ENCODE measurements around the gene KLF15. TPM values are rescaled to one million over a fixed set of nuclear protein-coding genes. Genes with fewer than 3 reads are reported as not detected.

Gene KLF15
- total RNA-seq, 1 donor from 2014 or later = 5.7 TPM

DNA sequence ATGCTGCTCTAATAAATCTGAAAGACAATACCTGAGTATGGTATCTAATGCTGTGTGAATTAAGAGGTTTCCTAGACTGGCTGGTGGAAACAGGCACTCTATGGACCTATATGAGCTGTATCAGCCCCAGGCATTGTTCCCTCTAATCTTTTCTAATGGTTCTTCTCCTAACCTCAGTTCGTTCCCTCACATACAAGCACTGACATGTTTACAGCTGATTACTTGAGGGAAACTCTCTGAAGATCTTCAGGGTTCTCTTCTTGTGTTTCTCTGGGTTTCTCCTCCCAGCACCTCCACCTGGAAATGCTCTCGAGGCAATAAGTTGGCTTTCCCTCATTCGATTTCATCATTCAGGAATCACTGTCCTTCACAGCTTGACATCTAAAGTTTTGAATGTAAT, 52.9 kb downstream of the KLF15 start:
- H3K4me3 Mint-ChIP-seq (ENCODE audit: unreplicated experiment) = no peak overlapping the region
- H3K27ac Mint-ChIP-seq (ENCODE audit: unreplicated experiment) = no peak overlapping the region
- H3K27me3 Mint-ChIP-seq (ENCODE audit: unreplicated experiment) = no peaks in the 10 kb centered on the region
- H3K4me1 Mint-ChIP-seq (ENCODE audit: unreplicated experiment) = no peaks in the 10 kb centered on the region
- H3K36me3 Mint-ChIP-seq (ENCODE audit: unreplicated experiment) = no peaks in the 10 kb centered on the region
- no peak for DNase-seq (ENCODE audit: extremely low spot score, unreplicated experiment)
- TF ChIP-seq CTCF (IDR thresholded peaks at IDR 0.05) = no peak
- peaks cover 21% of the 10 kb centered on the region for H3K9me3 Mint-ChIP-seq (ENCODE audit: unreplicated experiment)

DNA sequence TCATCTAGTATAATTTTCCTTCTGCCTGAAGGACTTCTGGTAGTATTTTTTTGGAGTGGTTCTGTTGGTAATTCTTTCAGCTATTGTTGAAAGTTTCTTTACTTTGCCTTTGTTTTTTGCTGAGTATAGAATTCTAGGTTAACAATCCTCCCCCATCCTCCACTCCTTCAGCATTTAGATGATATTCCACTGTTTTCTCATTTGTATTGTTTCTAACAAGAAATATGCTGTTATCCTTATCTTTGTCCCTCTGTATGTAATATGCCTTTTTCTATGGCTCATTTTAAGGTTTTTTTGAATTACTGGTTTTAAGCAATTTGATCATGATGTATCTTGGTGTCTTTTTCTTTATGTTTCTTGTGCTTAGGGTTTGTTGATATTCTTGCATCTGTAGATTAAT, 53.9 kb downstream of the KLF15 start:
- no peaks in the 10 kb centered on the region for H3K36me3 Mint-ChIP-seq (ENCODE audit: unreplicated experiment)
- no peaks in the 10 kb centered on the region for H3K4me1 Mint-ChIP-seq (ENCODE audit: unreplicated experiment)
- no peak overlapping the region for H3K27ac Mint-ChIP-seq (ENCODE audit: unreplicated experiment)
- H3K9me3 Mint-ChIP-seq (ENCODE audit: unreplicated experiment) = peaks cover 30% of the 10 kb centered on the region
- H3K27me3 Mint-ChIP-seq (ENCODE audit: unreplicated experiment) = no peaks in the 10 kb centered on the region
- no peak overlapping the region for H3K4me3 Mint-ChIP-seq (ENCODE audit: unreplicated experiment)
- DNase-seq (ENCODE audit: extremely low spot score, unreplicated experiment) = no peak
- TF ChIP-seq CTCF (IDR thresholded peaks at IDR 0.05) = no peak

DNA sequence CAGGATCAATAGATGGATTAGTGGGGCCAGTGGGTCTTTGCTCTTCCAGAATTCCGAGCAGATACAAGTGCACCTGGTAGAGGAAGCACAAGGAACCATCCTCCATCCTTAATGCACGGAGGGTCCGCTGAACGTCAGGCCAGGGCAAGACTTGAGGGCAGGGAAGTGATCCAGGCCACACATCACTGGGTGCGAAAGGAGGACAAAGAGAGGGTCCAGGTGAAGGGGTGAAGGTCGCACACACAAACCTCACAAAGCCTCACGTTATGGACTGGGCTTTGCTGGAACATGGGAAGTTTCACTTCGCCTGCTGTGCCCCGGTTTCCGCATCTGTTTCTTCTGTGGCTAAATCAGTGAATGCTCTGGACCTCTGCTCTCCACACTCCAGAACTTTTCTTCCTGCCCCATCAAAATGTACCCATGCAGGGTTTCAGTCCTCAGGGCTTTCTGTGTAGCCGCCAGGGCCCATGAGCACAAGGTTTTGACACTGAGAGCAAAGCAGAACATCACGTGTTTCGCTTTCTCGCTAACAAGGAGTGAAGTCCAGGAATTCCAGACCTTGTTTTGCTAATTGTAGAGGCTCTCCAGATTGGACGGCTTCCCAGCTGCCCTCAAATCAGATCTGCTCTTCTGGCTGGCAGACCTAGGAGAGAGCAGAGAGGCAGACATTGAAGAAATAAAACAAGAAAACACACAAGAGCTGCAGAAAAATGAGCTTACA, 56.3 kb downstream of the KLF15 start:
- Mint-ChIP-seq H3K9me3 (ENCODE audit: unreplicated experiment) (peaks cover 30% of the 10 kb centered on the region), H3K4me1 (ENCODE audit: unreplicated experiment) (no peaks in the 10 kb centered on the region), H3K36me3 (ENCODE audit: unreplicated experiment) (no peaks in the 10 kb centered on the region)

DNA sequence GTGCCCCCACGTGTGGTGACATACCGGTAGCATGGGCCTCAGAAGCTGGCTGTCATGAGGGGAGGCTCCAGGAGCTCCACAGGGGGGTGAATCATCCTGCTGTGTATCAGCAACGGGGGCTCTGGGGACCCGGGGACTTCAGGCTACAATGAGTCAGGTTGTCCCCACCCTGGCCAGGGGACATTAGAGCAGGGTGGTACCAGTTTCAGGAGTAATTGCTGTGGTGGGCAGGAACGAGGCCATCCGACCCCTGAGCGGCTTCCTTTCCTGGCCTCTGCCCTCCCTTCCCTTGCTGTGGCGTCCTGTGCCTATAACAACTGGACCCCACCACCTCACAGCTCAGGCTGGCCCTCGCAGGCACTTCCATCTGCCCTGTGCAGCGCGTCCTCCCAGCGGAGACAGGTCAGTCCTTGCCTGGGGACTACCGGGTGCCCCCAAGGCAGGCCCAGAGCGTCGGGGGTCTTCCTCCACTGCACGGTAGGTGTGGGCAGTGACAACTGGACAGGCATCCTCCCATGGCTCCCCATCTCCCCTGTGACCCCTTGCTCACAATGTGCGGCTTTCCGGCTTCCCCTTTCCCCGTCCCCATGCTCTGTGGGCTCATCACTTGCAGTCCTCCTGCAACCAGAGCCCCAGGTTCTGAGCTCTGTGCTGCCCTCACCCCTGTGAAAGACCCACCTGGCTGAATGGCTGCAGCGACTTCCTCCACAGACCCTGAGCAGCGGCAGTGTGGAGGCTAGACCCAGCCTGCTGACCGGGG, 57.0 kb downstream of the KLF15 start:
- Mint-ChIP-seq H3K27me3 (ENCODE audit: unreplicated experiment) (peaks cover 2% of the 10 kb centered on the region), H3K27ac (ENCODE audit: unreplicated experiment) (no peak overlapping the region), H3K36me3 (ENCODE audit: unreplicated experiment) (no peaks in the 10 kb centered on the region), H3K4me3 (ENCODE audit: unreplicated experiment) (no peak overlapping the region), H3K9me3 (ENCODE audit: unreplicated experiment) (peaks cover 30% of the 10 kb centered on the region), H3K4me1 (ENCODE audit: unreplicated experiment) (no peaks in the 10 kb centered on the region)
- no peak for DNase-seq (ENCODE audit: extremely low spot score, unreplicated experiment)
- TF ChIP-seq CTCF (IDR thresholded peaks at IDR 0.05) = no peak

More for the DNA sequence above, 56.3 kb downstream of the KLF15 start:
- no peak for DNase-seq (ENCODE audit: extremely low spot score, unreplicated experiment)
- Mint-ChIP-seq H3K27me3 (ENCODE audit: unreplicated experiment) (peaks cover 2% of the 10 kb centered on the region), H3K27ac (ENCODE audit: unreplicated experiment) (no peak overlapping the region), H3K4me3 (ENCODE audit: unreplicated experiment) (no peak overlapping the region)
- no peak for TF ChIP-seq CTCF (IDR thresholded peaks at IDR 0.05)

- H3K27ac Mint-ChIP-seq (ENCODE audit: unreplicated experiment) = no peak overlapping the region
- TF ChIP-seq CTCF (IDR thresholded peaks at IDR 0.05) = no peak
Observed at GRCh38 chr3:126295407-126295939, 61.7 kb downstream of the KLF15 start.

More at GRCh38 chr3:126295407-126295939, 61.7 kb downstream of the KLF15 start:
- Mint-ChIP-seq H3K27me3 (ENCODE audit: unreplicated experiment) (peaks cover 7% of the 10 kb centered on the region), H3K4me1 (ENCODE audit: unreplicated experiment) (no peaks in the 10 kb centered on the region), H3K4me3 (ENCODE audit: unreplicated experiment) (no peak overlapping the region), H3K9me3 (ENCODE audit: unreplicated experiment) (peaks cover 9% of the 10 kb centered on the region), H3K36me3 (ENCODE audit: unreplicated experiment) (no peaks in the 10 kb centered on the region)
- DNase-seq (ENCODE audit: extremely low spot score, unreplicated experiment) = no peak
